Neutrophil (primary cell): Measurements from ENCODE around the gene PLXDC2.

ENCODE experiments used
- H3K27ac ChIP-seq: fragments of 200-600 bp; sonication (generic); 2 replicates; pipeline ENCODE4 v1.5.1; 2016; ENCODE audit warnings: mild to moderate bottlenecking, moderate library complexity
- H3K27me3 ChIP-seq: fragments of 200-600 bp; sonication (generic); 2 replicates; pipeline ENCODE4 v1.6.0; 2016; ENCODE audit warnings: mild to moderate bottlenecking
- H3K36me3 ChIP-seq: fragments of 200-600 bp; sonication (generic); 2 replicates; pipeline ENCODE4 v1.5.1; 2017
- H3K4me1 ChIP-seq, 2 experiments: fragments of 200-600 bp in 1 of 2; sonication (generic) in 1 of 2; 1 replicate in 1 of 2; 2 replicates in 1 of 2; pipeline versions ENCODE4 v1.5.1 to v1.6.1; 2013 to 2016; ENCODE audit warnings: low read depth in 1 of 2, low read length in 1 of 2, mild to moderate bottlenecking in 1 of 2, moderate library complexity in 1 of 2; ENCODE audit not compliant: control insufficient read depth in 1 of 2, insufficient read depth in 1 of 2
- H3K4me3 ChIP-seq, 2 experiments: fragments of 200-600 bp in 1 of 2; sonication (generic) in 1 of 2; 1 replicate in 1 of 2; 2 replicates in 1 of 2; pipeline ENCODE4 v1.5.1; 2013 to 2016; ENCODE audit warnings: low read depth in 1 of 2, low read length in 1 of 2, mild to moderate bottlenecking in 1 of 2, moderate library complexity in 1 of 2
- H3K9me3 ChIP-seq: fragments of 200-600 bp; sonication (generic); 2 replicates; pipeline ENCODE4 v1.5.1; 2016
- CTCF ChIP-seq: fragments of 200-600 bp; sonication (generic); IDR thresholded peaks from 2 replicates; pipeline ENCODE4 v1.5.1; 2016; ENCODE audit warnings: antibody characterized with exemption

Gene PLXDC2

GRCh38 chr10:19932806-19933371, 116.7 kb downstream of the PLXDC2 start:
- Histone ChIP-seq H3K9me3 (no peaks in the 10 kb centered on the region), H3K27me3 (no peaks in the 10 kb centered on the region), H3K4me3 (no peak overlapping the region), H3K4me1 (no peaks in the 10 kb centered on the region), H3K27ac (no peak overlapping the region), H3K36me3 (no peaks in the 10 kb centered on the region)
- no peak for TF ChIP-seq CTCF

GRCh38 chr10:19933772-19934171, 117.5 kb downstream of the PLXDC2 start:
- Histone ChIP-seq H3K27ac (no peak overlapping the region), H3K36me3 (no peaks in the 10 kb centered on the region), H3K4me3 (no peak overlapping the region), H3K9me3 (no peaks in the 10 kb centered on the region), H3K4me1 (no peaks in the 10 kb centered on the region), H3K27me3 (no peaks in the 10 kb centered on the region)
- TF ChIP-seq CTCF: no peak

GRCh38 chr10:19935176-19935575, 118.9 kb downstream of the PLXDC2 start:
- H3K9me3 ChIP-seq: no peaks in the 10 kb centered on the region
- H3K4me3 ChIP-seq: no peak overlapping the region
- no peaks in the 10 kb centered on the region for H3K27me3 ChIP-seq
- no peaks in the 10 kb centered on the region for H3K4me1 ChIP-seq
- TF ChIP-seq CTCF: no peak
- no peak overlapping the region for H3K27ac ChIP-seq
- no peaks in the 10 kb centered on the region for H3K36me3 ChIP-seq

- Histone ChIP-seq H3K27ac (no peak overlapping the region), H3K4me1 (no peaks in the 10 kb centered on the region), H3K36me3 (no peaks in the 10 kb centered on the region), H3K27me3 (no peaks in the 10 kb centered on the region), H3K9me3 (no peaks in the 10 kb centered on the region), H3K4me3 (no peak overlapping the region)
- TF ChIP-seq CTCF: no peak
Observed at GRCh38 chr10:19936289-19936688, 120.1 kb downstream of the PLXDC2 start.

- no peak overlapping the region for H3K4me3 ChIP-seq
- H3K9me3 ChIP-seq: no peaks in the 10 kb centered on the region
- H3K36me3 ChIP-seq: no peaks in the 10 kb centered on the region
- no peak for TF ChIP-seq CTCF
- H3K4me1 ChIP-seq: no peaks in the 10 kb centered on the region
- no peaks in the 10 kb centered on the region for H3K27me3 ChIP-seq
- no peak overlapping the region for H3K27ac ChIP-seq
Observed at GRCh38 chr10:19937989-19938388, 121.8 kb downstream of the PLXDC2 start.
